Tibial nerve (tissue), 4 donors: ENCODE data around the gene OXER1. TPM values are rescaled to one million over a fixed set of nuclear protein-coding genes. Genes with fewer than 3 reads are reported as not detected.

ENCODE experiments used
- DNase-seq, 2 donors: peaks; one replicate each; pipeline ENCODE4 v3.0.0-alpha.2; 2019; ENCODE audit warnings: low spot score in 2 of 2
- H3K27ac ChIP-seq, 4 donors: fragments of 200-600 bp; sonication (generic) in 3 of 4; one replicate each; pipeline ENCODE4 v1.5.1; 2017 to 2019; ENCODE audit warnings: mild to moderate bottlenecking in 1 of 4
- H3K27me3 ChIP-seq, 2 donors: fragments of 200-600 bp; sonication (generic) in 1 of 2; one replicate each; pipeline versions ENCODE4 v1.5.1 to v1.6.0; 2017 to 2019
- H3K36me3 ChIP-seq, 3 donors: fragments of 200-600 bp; sonication (generic); one replicate each; pipeline ENCODE4 v1.5.1; 2018 to 2019
- H3K4me1 ChIP-seq, 4 donors: fragments of 200-600 bp; sonication (generic) in 3 of 4; one replicate each; pipeline ENCODE4 v1.5.1; 2017 to 2019
- H3K4me3 ChIP-seq, 4 donors: fragments of 200-600 bp; sonication (generic) in 3 of 4; one replicate each; pipeline ENCODE4 v1.5.1; 2017 to 2019; ENCODE audit warnings: mild to moderate bottlenecking in 1 of 4, moderate library complexity in 1 of 4
- H3K9me3 ChIP-seq, 4 donors: fragments of 200-600 bp; sonication (generic) in 3 of 4; one replicate each; pipeline ENCODE4 v1.5.1; 2017 to 2019
- EP300 ChIP-seq, 2 donors: sonication (generic); formaldehyde crosslinking; IDR thresholded peaks; one replicate each; pipeline ENCODE4 v1.6.1; 2017; ENCODE audit warnings: antibody characterized with exemption in 2 of 2, mild to moderate bottlenecking in 1 of 2
- POLR2A ChIP-seq, 2 donors: fragments of 450-650 bp; IDR thresholded peaks; one replicate each; pipeline ENCODE4 v1.6.1; 2017; ENCODE audit warnings: antibody characterized with exemption in 2 of 2, mild to moderate bottlenecking in 2 of 2, moderate library complexity in 2 of 2
- WGBS, 2 donors: methylation state at CpG; one replicate each; pipeline ENCODE4 v1.1.5; 2018; 5-methylcytosine and 5-hydroxymethylcytosine counted together
- total RNA-seq, 4 donors: library from RNA; depleted of rRNA; stranded (reverse); fragments of >200 nt; gene quantifications; one replicate each; pipeline ENCODE4 v1.1.0, GENCODE V29; 2016
- TF ChIP-seq, protein P1 (sequence below), 5 experiments: fragments of 200-600 bp in 3 of 5; fragments of 450-650 bp in 2 of 5; sonication (generic) in 3 of 5; IDR thresholded peaks; one replicate each; pipeline ENCODE4 v1.5.1; 2016 to 2019; ENCODE audit warnings: antibody characterized with exemption in 5 of 5, mild to moderate bottlenecking in 3 of 5, moderate library complexity in 2 of 5

Gene OXER1
- total RNA-seq, 4 donors from 2014 or later, result 0.60 to 3.7 (median 1.3) TPM

DNA sequence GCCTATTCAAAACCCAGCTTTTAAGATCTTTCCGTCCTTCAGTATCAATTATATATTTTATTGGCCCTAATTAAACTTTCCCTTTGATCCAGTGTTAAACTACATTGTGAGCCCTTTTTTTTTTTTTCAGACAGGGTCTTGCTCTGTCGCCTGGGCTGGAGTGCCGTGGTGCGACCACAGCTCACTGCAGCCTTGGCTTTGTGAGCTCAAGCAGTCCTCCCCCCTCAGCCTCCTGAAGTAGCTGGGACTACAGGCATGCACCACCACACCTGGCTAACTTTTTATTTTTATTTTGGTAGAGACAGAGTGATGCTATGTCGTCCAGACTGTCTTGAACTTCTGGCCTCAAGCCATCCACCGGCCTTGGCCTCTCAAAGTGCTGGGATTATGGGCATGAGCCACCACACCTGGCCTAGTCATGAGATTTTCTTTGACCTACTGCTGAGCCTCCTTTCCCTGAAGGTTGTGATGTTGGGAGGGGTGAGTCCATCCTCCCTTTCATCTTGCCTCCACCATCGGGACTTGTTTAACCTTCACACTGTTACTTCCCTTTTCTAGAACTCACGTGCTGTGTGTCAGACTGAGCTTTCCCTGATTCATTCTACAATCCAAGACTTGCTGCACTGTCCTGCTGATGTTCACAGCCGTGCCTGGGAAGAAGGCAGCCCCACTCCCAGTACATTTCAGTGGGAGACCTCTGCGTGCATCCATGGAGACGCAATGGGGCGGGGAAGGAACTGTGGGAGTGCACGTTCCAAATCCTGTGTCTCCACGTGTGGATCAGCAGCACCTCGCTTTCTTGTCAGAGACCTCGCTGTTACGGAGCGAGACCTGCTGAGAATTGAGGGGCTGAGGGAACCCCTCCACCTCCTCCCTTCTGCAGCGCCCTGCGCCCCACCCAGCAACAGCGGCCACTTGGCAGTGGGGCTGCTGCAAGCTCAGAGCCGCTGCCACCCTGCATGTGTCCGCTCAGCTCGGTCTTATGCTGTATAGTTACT, 10.8 kb downstream of the OXER1 start:
- no peak overlapping the region for H3K27ac ChIP-seq
- WGBS, 2 donors, result 84 to 86% methylated on average over 24 of the region's 24 CpGs
- no peaks in the 10 kb centered on the region for H3K9me3 ChIP-seq
- no peaks in the 10 kb centered on the region for H3K27me3 ChIP-seq
- TF ChIP-seq, protein P1, sequence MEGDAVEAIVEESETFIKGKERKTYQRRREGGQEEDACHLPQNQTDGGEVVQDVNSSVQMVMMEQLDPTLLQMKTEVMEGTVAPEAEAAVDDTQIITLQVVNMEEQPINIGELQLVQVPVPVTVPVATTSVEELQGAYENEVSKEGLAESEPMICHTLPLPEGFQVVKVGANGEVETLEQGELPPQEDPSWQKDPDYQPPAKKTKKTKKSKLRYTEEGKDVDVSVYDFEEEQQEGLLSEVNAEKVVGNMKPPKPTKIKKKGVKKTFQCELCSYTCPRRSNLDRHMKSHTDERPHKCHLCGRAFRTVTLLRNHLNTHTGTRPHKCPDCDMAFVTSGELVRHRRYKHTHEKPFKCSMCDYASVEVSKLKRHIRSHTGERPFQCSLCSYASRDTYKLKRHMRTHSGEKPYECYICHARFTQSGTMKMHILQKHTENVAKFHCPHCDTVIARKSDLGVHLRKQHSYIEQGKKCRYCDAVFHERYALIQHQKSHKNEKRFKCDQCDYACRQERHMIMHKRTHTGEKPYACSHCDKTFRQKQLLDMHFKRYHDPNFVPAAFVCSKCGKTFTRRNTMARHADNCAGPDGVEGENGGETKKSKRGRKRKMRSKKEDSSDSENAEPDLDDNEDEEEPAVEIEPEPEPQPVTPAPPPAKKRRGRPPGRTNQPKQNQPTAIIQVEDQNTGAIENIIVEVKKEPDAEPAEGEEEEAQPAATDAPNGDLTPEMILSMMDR (IDR thresholded peaks at IDR 0.05), result no peak
- peak in 1 of 2 donors; percentile 10 for TF ChIP-seq EP300 (IDR thresholded peaks at IDR 0.05)
- H3K4me1 ChIP-seq, result peaks cover 0 to 39% (median 5%) of the 10 kb centered on the region in 4 donors
- peaks cover 0 to 43% (median 0%) of the 10 kb centered on the region in 3 donors for H3K36me3 ChIP-seq
- no peak for DNase-seq
- no peak overlapping the region for H3K4me3 ChIP-seq

- peaks cover 0 to 50% (median 0%) of the 10 kb centered on the region in 3 donors for H3K36me3 ChIP-seq
- H3K9me3 ChIP-seq, result no peaks in the 10 kb centered on the region
- peak in 1 of 2 donors; percentile 27 for DNase-seq
- H3K27me3 ChIP-seq, result no peaks in the 10 kb centered on the region
- no peak overlapping the region for H3K4me3 ChIP-seq
- TF ChIP-seq POLR2A (IDR thresholded peaks at IDR 0.05) (no peak), EP300 (IDR thresholded peaks at IDR 0.05) (peak in 1 of 2 donors; percentile 37)
- H3K27ac ChIP-seq, result no peak overlapping the region
- H3K4me1 ChIP-seq, result peaks cover 0 to 39% (median 5%) of the 10 kb centered on the region in 4 donors
- whole genome bisulfite sequencing, 2 donors, result 57 to 63% methylated on average over 2 of the region's 2 CpGs
These were observed 11.6 kb downstream of the OXER1 start for GRCh38 chr2:42752314-42752713.

DNA sequence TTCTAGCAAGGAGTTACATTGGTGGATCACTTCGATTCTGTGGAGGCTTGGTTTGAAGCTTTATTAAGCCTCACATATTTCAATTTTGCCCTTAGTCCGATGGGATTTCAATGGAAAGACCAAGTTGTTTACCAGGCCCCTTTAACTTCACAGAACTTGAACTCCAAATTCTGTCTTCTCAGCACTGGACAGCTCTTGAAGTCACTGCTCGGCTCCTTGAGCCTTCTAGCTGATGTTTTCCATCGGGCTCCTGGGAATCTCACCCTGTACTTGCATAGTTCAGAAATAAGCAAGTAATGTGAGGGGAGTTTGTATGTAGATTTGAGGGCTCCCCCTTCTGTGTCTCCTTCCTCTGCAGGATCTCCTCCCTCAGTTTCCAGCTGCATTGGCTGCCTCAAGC, 15.1 kb downstream of the OXER1 start:
- Histone ChIP-seq H3K27ac (no peak overlapping the region), H3K36me3 (peaks cover 0 to 50% (median 0%) of the 10 kb centered on the region in 3 donors), H3K4me1 (peaks cover 0 to 22% (median 5%) of the 10 kb centered on the region in 4 donors), H3K4me3 (no peak overlapping the region), H3K27me3 (no peaks in the 10 kb centered on the region), H3K9me3 (no peaks in the 10 kb centered on the region)
- WGBS, 2 donors, result 89 to 93% methylated on average over 4 of the region's 4 CpGs
- DNase-seq, result no peak
- no peak for TF ChIP-seq EP300 (IDR thresholded peaks at IDR 0.05)
- no peak for TF ChIP-seq POLR2A (IDR thresholded peaks at IDR 0.05)
- TF ChIP-seq, protein P1 (IDR thresholded peaks at IDR 0.05), result no peak

- Histone ChIP-seq H3K9me3 (no peaks in the 10 kb centered on the region), H3K4me1 (peaks cover 0 to 10% (median 2%) of the 10 kb centered on the region in 4 donors), H3K36me3 (peaks cover 0 to 47% (median 0%) of the 10 kb centered on the region in 3 donors), H3K27ac (no peak overlapping the region), H3K4me3 (no peak overlapping the region), H3K27me3 (no peaks in the 10 kb centered on the region)
- no peak for DNase-seq
- TF ChIP-seq POLR2A (IDR thresholded peaks at IDR 0.05), result no peak
- TF ChIP-seq EP300 (IDR thresholded peaks at IDR 0.05), result no peak
- TF ChIP-seq, protein P1 (IDR thresholded peaks at IDR 0.05), result no peak
- WGBS, 2 donors, result 97 to 98% methylated on average over 3 of the region's 3 CpGs
These were observed 16.5 kb downstream of the OXER1 start for GRCh38 chr2:42747422-42747821.

DNA sequence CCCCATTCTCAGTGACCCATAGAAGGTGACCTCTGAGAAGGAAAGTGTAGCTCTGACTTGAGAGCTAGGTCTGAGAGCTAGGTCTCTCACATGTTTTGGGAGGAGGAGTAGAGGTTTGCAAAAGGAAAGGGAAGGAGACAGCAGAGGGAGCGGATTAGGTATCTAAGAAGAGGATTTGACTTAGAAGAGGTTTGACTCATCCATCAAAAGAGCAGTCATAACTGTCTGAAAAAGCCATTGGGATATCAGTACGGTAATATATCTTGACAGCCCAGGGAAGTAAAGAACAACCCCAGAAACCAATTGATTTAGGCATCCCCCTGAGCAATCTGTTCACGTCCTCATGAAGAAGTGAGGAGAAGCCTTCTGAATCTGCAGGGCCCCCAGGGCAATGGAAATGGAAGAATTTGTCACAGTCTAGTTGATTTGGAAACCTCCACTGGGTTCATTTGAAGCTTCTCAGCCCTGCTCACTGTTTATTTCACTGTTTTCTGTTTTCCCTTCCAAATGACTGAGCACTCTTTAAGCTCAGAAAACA, 19.3 kb downstream of the OXER1 start:
- Histone ChIP-seq H3K36me3 (peaks cover 0 to 64% (median 0%) of the 10 kb centered on the region in 3 donors), H3K9me3 (no peaks in the 10 kb centered on the region), H3K4me1 (no peaks in the 10 kb centered on the region), H3K4me3 (no peak overlapping the region), H3K27me3 (no peaks in the 10 kb centered on the region), H3K27ac (no peak overlapping the region)
- no peak for TF ChIP-seq EP300 (IDR thresholded peaks at IDR 0.05)
- no peak for TF ChIP-seq POLR2A (IDR thresholded peaks at IDR 0.05)
- TF ChIP-seq, protein P1 (IDR thresholded peaks at IDR 0.05), result no peak
- 92 to 94% methylated on average over 3 of the region's 3 CpGs for WGBS, 2 donors
- DNase-seq, result no peak
